H1 (cell line): ENCODE measurements around the gene PHKA2.

Experiments
- POLR2AphosphoS5 ChIP-seq: IDR thresholded peaks from 2 replicates; pipeline ENCODE4 v1.6.1; 2011; ENCODE audit warnings: low read depth, low read length
- TF ChIP-seq, protein P1 (sequence below): IDR thresholded peaks from 2 replicates; pipeline ENCODE4 v1.6.1; 2011; ENCODE audit warnings: low read length, improper control_type of control experiment

GRCh38 chrX:18898091-18898490, 85.8 kb downstream of the PHKA2 start:
- TF ChIP-seq POLR2AphosphoS5, result no peak
- TF ChIP-seq, protein P1, sequence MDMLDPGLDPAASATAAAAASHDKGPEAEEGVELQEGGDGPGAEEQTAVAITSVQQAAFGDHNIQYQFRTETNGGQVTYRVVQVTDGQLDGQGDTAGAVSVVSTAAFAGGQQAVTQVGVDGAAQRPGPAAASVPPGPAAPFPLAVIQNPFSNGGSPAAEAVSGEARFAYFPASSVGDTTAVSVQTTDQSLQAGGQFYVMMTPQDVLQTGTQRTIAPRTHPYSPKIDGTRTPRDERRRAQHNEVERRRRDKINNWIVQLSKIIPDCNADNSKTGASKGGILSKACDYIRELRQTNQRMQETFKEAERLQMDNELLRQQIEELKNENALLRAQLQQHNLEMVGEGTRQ, result no peak
